Hematopoietic multipotent progenitor cell treated with erythropoietin and hydrocortisone succinate and interleukin-3 and kit ligand, for 4 days (in vitro differentiated cells): Measurements from ENCODE around the gene PDIK1L.

ENCODE experiments used
- DNase-seq: peaks from one replicate; pipeline ENCODE4 v3.0.0-alpha.2; 2015

PDIK1L gene

GRCh38 chr1:26124418-26125331 is 13.1 kb downstream of the PDIK1L start:
- no peak for DNase-seq

- no peak for DNase-seq
Observed at GRCh38 chr1:26125382-26125781, 13.8 kb downstream of the PDIK1L start.

DNA sequence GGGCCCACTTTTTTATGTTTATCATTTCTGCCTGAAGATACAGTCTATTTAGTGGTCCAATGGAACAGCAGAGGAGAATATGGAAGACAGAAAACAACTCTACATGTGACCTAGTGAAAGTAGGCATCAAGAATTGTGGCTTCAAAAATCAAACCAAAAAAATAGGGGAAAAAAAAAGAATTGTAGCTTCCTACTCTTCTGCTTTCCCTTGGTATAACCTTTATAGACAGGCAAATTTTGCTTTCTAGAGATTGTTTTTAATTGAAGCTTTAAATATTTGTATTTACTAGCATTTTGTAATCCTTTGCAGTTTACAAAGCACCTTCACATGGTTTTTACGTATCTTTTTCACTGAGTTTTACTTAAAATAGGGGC is 14.3 kb downstream of the PDIK1L start:
- no peak for DNase-seq

DNA sequence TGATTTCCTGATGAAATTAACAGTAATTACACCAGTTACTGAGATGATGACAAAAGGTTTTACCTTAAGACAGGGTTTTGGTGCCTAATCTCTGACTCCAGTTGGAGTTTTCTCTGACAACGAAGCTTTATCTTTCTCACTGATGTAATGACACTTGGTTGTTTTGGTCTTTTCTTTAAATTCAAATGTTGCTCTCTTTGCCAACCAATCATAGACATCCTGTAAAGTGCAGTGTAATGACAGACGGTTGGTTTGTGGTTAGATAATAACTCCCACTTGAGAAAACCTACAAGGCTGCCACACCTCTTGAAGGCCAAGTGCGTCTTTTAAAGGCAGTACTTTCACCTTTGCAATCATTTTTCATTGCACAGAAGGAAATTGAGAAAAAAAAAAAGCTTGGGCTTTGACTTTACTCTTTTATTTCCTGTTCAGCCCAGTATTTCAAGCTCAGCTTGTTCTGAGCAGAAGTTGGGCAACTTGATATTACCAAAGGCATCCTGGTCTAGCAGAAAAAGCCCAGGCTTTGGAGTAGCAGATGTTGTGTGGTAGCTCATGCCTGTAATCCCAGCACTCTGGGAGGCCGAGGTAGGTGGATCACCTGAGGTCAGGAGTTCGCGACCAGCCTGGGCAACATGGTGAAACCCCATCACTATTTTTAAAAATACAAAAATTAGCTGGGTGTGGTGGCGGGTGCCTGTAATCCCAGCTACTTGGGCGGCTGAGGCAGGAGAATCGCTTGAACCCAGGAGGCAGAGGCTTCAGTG is 14.9 kb downstream of the PDIK1L start:
- peak; percentile 98 for DNase-seq

DNA sequence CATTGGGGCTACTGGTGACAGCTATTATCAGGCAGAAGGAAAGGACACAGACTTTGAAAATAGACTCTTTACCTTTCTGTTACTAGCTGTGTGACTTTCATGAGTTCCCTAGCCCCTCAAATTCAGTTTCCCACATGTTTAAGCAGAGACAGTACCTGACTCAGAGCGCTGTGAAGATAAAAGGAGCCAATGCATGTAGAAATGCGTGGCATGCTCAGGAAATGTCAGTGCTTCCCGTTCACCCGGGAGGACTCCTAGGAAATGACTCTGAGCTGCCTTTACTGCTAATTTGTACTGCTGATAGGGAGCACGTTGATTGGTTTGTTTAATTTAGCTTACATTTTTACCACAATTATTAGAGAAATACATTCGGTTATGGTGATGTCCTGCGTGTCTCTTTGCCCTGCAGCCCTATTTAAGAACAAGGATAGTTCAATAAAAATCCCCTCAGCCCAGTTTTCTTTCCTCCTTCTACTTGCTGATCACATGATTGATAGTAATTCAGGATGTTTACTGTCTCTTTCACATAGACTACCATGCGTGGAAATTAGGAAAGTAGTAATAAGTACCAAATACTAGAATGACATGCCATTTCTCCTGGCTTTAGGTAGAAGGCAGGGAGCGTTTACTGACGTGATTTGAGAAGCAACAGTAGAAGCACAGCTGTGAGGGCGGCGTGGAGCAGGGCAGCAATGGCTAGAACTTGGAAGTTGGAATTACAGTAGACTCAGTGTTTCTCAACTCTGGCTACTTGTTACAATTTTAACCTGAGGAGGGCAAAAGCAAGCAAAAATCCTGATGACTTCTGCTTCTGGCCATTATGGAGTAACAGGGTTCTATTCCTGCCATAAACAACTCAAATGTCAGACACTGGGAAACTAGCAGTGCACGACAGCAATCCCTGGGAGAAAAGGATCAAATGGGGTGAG is 15.9 kb downstream of the PDIK1L start:
- DNase-seq: peak; percentile 62

DNA sequence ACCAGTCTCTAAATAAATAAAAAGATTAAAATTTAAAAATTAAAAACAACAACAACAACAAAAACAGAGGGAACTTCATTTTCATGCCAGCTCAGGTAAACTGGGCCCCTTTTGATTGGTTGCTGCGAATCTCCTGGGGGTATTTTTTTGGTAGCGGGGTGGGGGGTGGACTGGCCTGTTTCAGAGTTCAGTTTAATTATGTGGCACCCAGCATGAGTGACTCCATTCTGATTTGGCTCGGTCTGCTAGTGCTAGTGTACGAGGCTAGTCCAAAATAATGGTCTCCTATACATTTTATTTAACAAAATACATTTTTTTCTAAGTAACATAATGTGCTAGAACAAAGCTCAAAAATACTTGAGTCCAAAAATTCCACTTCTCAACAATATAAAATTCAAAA is 18.2 kb downstream of the PDIK1L start:
- no peak for DNase-seq

DNA sequence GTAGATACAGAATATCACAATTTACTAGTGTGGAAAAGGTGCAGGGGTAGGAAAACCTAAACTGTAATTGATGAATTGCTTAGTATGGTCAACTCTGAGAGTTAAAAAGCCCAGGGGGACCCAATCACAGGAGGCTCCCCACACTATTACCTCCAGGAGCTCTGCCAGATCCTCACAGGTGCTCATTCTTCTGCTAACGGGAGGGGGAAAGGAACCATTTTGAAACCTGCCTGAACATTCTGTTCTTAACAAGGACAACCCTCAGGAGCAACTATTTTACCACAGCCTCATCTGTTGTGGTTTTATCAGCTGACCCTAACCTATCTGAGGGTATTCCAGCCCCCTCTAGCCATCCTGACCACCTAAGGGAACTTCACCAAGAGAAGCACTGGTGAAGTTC is 19.1 kb downstream of the PDIK1L start:
- no peak for DNase-seq

- peak; percentile 56 for DNase-seq
Observed at GRCh38 chr1:26132128-26132833, 20.7 kb downstream of the PDIK1L start.

- DNase-seq: no peak
Observed at GRCh38 chr1:26132834-26133167, 21.2 kb downstream of the PDIK1L start.

DNA sequence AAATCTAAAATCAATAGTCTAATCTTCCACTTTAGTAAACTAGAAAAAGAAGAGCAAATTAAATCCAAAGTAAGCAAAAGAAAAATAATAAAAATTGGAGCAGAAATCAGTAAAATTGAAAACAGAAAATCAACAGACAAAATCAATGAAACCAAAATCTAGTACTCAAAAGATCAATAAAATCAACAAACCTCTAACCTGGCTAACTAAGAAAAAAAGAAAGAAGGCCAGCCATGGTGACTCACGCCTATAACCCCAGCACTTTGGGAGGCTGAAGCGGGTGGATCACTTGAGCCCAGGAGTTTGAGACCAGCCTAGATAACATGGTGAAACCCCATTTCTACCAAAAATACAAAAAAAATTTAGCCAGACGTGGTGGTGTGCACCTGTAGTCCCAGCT is 22.8 kb downstream of the PDIK1L start:
- DNase-seq: no peak

- no peak for DNase-seq
Observed at GRCh38 chr1:26138974-26139558, 27.4 kb downstream of the PDIK1L start.

- peak; percentile 51 for DNase-seq
Observed at GRCh38 chr1:26142159-26142558, 30.5 kb downstream of the PDIK1L start.

DNA sequence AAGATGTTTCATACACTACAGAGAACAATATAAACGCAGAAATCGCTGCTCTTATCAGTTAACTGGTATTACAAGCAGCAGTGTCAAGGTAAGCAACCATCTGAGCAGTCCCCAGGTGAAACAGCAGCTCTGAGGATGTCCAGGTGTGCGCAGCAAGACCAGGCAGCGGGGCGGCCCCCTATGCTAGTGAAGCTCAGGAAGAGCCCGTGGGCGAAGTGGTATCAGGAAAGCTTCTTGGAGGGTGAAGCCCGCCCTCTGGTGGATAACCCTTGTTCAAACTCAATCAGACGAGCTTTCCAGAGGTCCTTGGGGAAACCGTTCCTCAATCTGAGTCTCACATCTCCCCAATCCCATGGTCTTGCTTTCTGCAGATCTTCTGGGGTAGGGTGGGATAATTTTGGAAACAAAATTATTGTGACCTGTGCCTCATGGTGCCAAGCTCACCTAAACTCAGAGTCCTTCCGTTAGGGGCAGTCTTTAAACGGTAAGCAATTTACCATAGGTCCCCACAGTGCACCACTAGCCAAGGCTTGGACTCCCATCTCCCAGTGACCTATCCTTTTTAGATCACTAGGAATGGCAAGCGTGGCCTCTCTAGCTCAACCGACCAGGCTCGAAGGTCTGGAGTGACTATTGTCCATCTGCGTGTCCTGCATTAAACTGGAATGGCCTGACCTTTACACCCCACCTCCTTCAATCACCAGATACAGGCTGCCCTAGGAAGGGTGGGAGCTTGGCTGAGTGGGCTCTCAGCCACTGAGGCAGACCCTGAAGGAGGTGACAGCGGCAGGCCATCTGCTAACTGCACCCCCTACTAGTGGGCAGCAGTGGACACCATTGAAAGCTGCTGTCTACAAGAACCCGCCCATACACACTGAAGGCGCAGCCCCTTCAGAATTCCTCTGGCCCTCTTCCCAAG is 33.7 kb downstream of the PDIK1L start:
- peak; percentile 92 for DNase-seq

DNA sequence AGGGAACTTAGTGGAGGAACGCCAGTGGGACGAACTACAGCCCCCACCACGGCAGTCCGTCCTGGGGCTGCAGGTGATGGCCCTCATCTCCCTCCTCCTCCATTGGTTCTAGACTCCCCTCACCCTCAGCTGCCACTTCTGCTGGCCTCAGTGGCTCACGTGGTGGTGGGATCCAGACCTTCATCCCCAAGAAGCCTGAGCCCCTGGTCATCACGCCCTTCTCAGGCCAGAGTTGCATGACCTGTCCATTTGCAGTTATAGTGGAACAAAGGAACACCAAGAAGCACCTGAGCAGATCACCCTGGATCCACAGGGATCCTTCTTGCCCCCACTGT is 34.3 kb downstream of the PDIK1L start:
- no peak for DNase-seq

GRCh38 chr1:26148887-26149286 is 37.3 kb downstream of the PDIK1L start:
- no peak for DNase-seq

GRCh38 chr1:26153966-26154532 is 42.4 kb downstream of the PDIK1L start:
- DNase-seq: no peak

DNA sequence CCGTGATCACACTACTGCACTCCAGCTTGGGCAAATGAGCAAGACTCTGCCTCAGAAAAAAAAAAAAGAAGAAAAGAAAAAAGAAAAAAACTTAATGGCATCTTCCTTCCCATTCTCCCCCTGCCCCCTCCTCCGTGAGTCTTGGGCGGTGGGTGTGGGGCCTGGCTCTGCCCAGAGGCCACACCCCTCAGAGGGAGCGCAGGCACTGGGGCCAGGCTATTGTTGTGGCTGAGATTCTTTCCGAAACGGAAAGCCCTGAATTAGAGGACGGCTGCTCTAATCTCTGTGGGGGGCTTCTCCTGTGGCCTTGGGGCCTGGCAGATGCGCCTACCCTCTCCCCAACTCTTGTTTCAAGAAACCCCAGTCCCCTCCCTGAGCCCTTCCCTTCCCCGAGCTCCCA is 43.1 kb downstream of the PDIK1L start:
- no peak for DNase-seq

DNA sequence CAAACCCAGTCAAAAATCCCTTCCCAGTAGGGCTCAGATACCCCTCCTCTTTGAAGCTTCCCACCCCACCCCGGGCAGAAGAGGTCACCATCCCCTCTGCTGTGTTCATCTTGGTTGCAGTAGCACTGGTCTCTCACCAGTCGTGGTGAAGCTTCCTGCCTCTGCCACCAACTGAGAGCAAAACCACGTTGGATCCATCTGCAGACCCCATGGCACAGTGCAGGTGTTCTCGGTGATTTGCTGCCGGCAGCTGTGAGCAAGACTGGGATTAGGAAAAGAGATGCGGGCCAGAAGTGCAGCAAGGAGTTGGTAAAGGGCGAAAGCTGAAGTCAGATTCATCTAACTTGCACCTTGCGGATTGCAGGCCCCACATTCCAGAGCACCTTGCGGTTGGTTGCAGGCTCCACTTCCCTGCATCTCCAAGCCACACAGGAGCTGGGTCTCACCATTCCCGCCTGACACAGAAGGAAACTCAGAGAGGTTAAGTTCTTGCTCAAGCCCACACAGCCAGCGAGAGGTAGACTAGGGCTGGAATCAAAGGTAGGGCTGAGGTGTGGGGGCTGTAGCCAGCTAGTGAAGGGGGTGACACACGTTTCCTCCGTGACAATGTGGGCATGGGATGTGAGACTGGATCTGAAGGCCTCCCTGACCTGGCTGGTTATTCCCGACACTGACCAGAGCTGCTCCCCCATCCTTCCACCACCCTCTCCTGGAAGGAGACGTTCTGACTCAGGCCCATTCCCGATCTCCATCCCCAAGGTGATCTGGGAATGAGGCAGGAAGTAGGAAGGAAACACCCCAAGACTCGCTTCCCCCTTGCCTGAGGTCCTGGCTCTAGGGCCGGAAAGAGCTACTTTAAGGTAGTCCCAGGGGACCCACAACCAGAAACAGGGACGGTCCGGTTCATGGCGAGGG is 44.0 kb downstream of the PDIK1L start:
- DNase-seq: no peak

GRCh38 chr1:26156285-26157038 is 44.8 kb downstream of the PDIK1L start:
- peak; percentile 48 for DNase-seq
